GM12892 (cell line): ENCODE results near the gene FER.

Experiments
- POLR2A ChIP-seq: IDR thresholded peaks from 2 replicates; pipeline ENCODE4 v1.6.1; 2011; ENCODE audit warnings: low read depth, low read length, control low read depth
- POLR2AphosphoS5 ChIP-seq: IDR thresholded peaks from 2 replicates; pipeline ENCODE4 v1.6.1; 2011; ENCODE audit warnings: low read depth, low read length, control low read depth

- TF ChIP-seq POLR2AphosphoS5 = no peak
- no peak for TF ChIP-seq POLR2A
Measured at GRCh38 chr5:109063223-109063622, 315.5 kb downstream of the FER start.
